Liver (tissue), 9 donors: ENCODE data around the gene TRPV4. TPM values are rescaled to one million over a fixed set of nuclear protein-coding genes. Genes with fewer than 3 reads are reported as not detected.
A peak's percentile ranks its signal among the peaks of the same experiment; 100 is the strongest.

Experiments used
- DNase-seq: peaks from one replicate; pipeline ENCODE4 v3.0.0-alpha.2; 2017; ENCODE audit warnings: low spot score
- H3K27ac ChIP-seq, 2 donors: one replicate each; pipeline ENCODE4 v1.7.0; 2013; ENCODE audit warnings: inconsistent platforms in 2 of 2, low read length in 2 of 2, control low read depth in 1 of 2, low read depth in 1 of 2, mild to moderate bottlenecking in 1 of 2
- H3K27me3 ChIP-seq, 4 donors: one replicate each; pipeline versions ENCODE4 v1.6.1 to v1.7.0; 2013; ENCODE audit warnings: low read length in 3 of 4, inconsistent platforms in 1 of 4, mild to moderate bottlenecking in 1 of 4, moderate library complexity in 1 of 4; ENCODE audit not compliant: control insufficient read depth in 4 of 4, insufficient read depth in 4 of 4
- H3K36me3 ChIP-seq, 4 donors: one replicate each; pipeline versions ENCODE4 v1.6.1 to v1.7.0; 2013; ENCODE audit warnings: low read length in 3 of 4, mild to moderate bottlenecking in 3 of 4, low read depth in 1 of 4, moderate library complexity in 1 of 4; ENCODE audit not compliant: control insufficient read depth in 4 of 4, insufficient read depth in 3 of 4
- H3K4me1 ChIP-seq, 4 donors: one replicate each; pipeline versions ENCODE4 v1.6.1 to v1.7.0; 2013; ENCODE audit warnings: low read length in 3 of 4, mild to moderate bottlenecking in 3 of 4, moderate library complexity in 1 of 4; ENCODE audit not compliant: control insufficient read depth in 4 of 4, insufficient read depth in 4 of 4
- H3K4me3 ChIP-seq, 3 donors: one replicate each; pipeline versions ENCODE4 v1.6.1 to v1.7.0; 2013; ENCODE audit warnings: low read length in 3 of 3, control low read depth in 1 of 3, low read depth in 1 of 3, mild to moderate bottlenecking in 1 of 3
- H3K9ac ChIP-seq, 2 donors: one replicate each; pipeline ENCODE4 v1.7.0; 2013; ENCODE audit warnings: low read length in 2 of 2, mild to moderate bottlenecking in 2 of 2, moderate library complexity in 2 of 2, control low read depth in 1 of 2, low read depth in 1 of 2
- H3K9me3 ChIP-seq, 4 donors: one replicate each; pipeline versions ENCODE4 v1.6.1 to v1.7.0; 2013; ENCODE audit warnings: low read length in 3 of 4; ENCODE audit not compliant: control insufficient read depth in 4 of 4
- ATF3 ChIP-seq: IDR thresholded peaks from 2 replicates; pipeline ENCODE4 v1.6.1; 2016; ENCODE audit warnings: antibody characterized with exemption
- CTCF ChIP-seq: fragments of 150-350 bp; IDR thresholded peaks from 2 replicates; pipeline ENCODE4 v1.5.1; 2017; ENCODE audit warnings: improper control_type of control experiment, low read depth, low read length; ENCODE audit not compliant: missing input control
- EGR1 ChIP-seq, 2 donors: IDR thresholded peaks; 2 replicates each; pipeline ENCODE4 v1.6.1; 2016 to 2018; ENCODE audit warnings: antibody characterized with exemption in 2 of 2, low read depth in 2 of 2
- FOXA2 ChIP-seq: IDR thresholded peaks from 2 replicates; pipeline ENCODE4 v1.6.1; 2016; ENCODE audit warnings: antibody characterized with exemption
- GABPA ChIP-seq, 2 donors: IDR thresholded peaks in 1 of 2; conservative IDR thresholded peaks in 1 of 2; 2 replicates each; pipeline ENCODE4 v1.6.1; 2016; ENCODE audit warnings: antibody characterized with exemption in 2 of 2, mild to moderate bottlenecking in 1 of 2, moderate library complexity in 1 of 2
- HNF4A ChIP-seq, 2 donors: conservative IDR thresholded peaks; 2 replicates each; pipeline ENCODE4 v1.6.1; 2016; ENCODE audit warnings: antibody characterized with exemption in 2 of 2, mild to moderate bottlenecking in 2 of 2
- NR2F2 ChIP-seq: IDR thresholded peaks from 2 replicates; pipeline ENCODE4 v1.6.1; 2016; ENCODE audit warnings: antibody characterized with exemption
- RAD21 ChIP-seq, 2 donors: IDR thresholded peaks; 2 replicates each; pipeline ENCODE4 v1.6.1; 2016; ENCODE audit warnings: antibody characterized with exemption in 2 of 2, mild to moderate bottlenecking in 2 of 2
- REST ChIP-seq: IDR thresholded peaks from 2 replicates; pipeline ENCODE4 v1.6.1; 2016; ENCODE audit warnings: antibody characterized with exemption, mild to moderate bottlenecking
- RXRA ChIP-seq, 2 donors: IDR thresholded peaks; 2 replicates each; pipeline ENCODE4 v1.6.1; 2017 to 2018; ENCODE audit warnings: antibody characterized with exemption in 2 of 2, mild to moderate bottlenecking in 1 of 2
- SP1 ChIP-seq: IDR thresholded peaks from 2 replicates; pipeline ENCODE4 v1.6.1; 2018; ENCODE audit warnings: antibody characterized with exemption, mild to moderate bottlenecking
- TAF1 ChIP-seq: conservative IDR thresholded peaks from 2 replicates; pipeline ENCODE4 v1.6.1; 2016; ENCODE audit warnings: antibody characterized with exemption, mild to moderate bottlenecking
- YY1 ChIP-seq: IDR thresholded peaks from 2 replicates; pipeline ENCODE4 v1.6.1; 2016; ENCODE audit warnings: antibody characterized with exemption, mild to moderate bottlenecking
- ZBTB33 ChIP-seq: IDR thresholded peaks from 2 replicates; pipeline ENCODE4 v1.6.1; 2016; ENCODE audit warnings: antibody characterized with exemption
- WGBS: extraction: QIAGEN DNeasy Blood & Tissue Kit; methylation state at CpG from one replicate; pipeline ENCODE4 v1.1.7; 2013; 5-methylcytosine and 5-hydroxymethylcytosine counted together
- polyA plus RNA-seq, 2 donors: library from polyadenylated mRNA; stranded (reverse) in 1 of 2; unstranded in 1 of 2; fragments of 200-250 nt in 1 of 2; fragments of >200 nt in 1 of 2; fragmentation: Nextera tagmentation in 1 of 2; extraction: Ambion mirVana in 1 of 2; gene quantifications; one replicate each; pipeline versions ENCODE4 v1.2.1 to v1.2.3, GENCODE V29; 2013 to 2015
- total RNA-seq, 2 donors: library from RNA; depleted of rRNA; stranded (reverse); fragments of >200 nt; gene quantifications; one replicate each; pipeline ENCODE4 v1.2.3, GENCODE V29; 2014
- donor health status: healthy.
- donor health status: healthy.
- donor health status: healthy.
- donor health status: healthy.
- donor health status: healthy.

TRPV4 gene
- total and polyA plus RNA-seq, 4 donors: 1.3 to 9.6 (median 3.9) TPM

- Histone ChIP-seq H3K27ac (no peak overlapping the region), H3K9me3 (no peaks in the 10 kb centered on the region), H3K4me1 (peaks cover 21 to 62% (median 51%) of the 10 kb centered on the region in 4 donors), H3K4me3 (no peak overlapping the region), H3K9ac (no peak overlapping the region), H3K36me3 (no peaks in the 10 kb centered on the region), H3K27me3 (no peaks in the 10 kb centered on the region)
- TF ChIP-seq HNF4A (conservative IDR thresholded peaks at IDR 0.05) (peak in 1 of 2 donors; percentile 8), FOXA2 (no peak), RXRA (IDR thresholded peaks at IDR 0.05) (peak in 1 of 2 donors; percentile 15)
- 82% methylated on average over 6 of the region's 6 CpGs for WGBS
- no peak for DNase-seq
These were observed 94.1 kb downstream of the TRPV4 start for GRCh38 chr12:109738878-109739665.

- Histone ChIP-seq H3K4me3 (no peak overlapping the region), H3K9me3 (no peaks in the 10 kb centered on the region), H3K36me3 (no peaks in the 10 kb centered on the region), H3K27ac (no peak overlapping the region), H3K9ac (no peak overlapping the region), H3K27me3 (no peaks in the 10 kb centered on the region), H3K4me1 (peaks cover 21 to 62% (median 51%) of the 10 kb centered on the region in 4 donors)
- WGBS: 62% methylated on average over 4 of the region's 4 CpGs
- TF ChIP-seq GABPA (IDR thresholded peaks at IDR 0.05 in 1 of 2, conservative IDR thresholded peaks at IDR 0.05 in 1 of 2) (no peak), CTCF (no peak), YY1 (no peak), NR2F2 (no peak), REST (no peak), ZBTB33 (no peak), TAF1 (no peak), SP1 (no peak), EGR1 (IDR thresholded peaks at IDR 0.05; ENCODE audit: low read depth in 2 of 2) (no peak), RAD21 (IDR thresholded peaks at IDR 0.05) (no peak), ATF3 (no peak)
- DNase-seq: no peak
These were observed 95.0 kb downstream of the TRPV4 start for GRCh38 chr12:109738209-109738608.
